Kidney glomerular epithelial cell (primary cell): ENCODE results near the gene MOK.
A peak's percentile ranks its signal among the peaks of the same experiment; 100 is the strongest.

Experiments used
- DNase-seq: peaks from one replicate; lab custom pipeline; 2025; lab: John Stamatoyannopoulos, UW

Gene MOK

DNA sequence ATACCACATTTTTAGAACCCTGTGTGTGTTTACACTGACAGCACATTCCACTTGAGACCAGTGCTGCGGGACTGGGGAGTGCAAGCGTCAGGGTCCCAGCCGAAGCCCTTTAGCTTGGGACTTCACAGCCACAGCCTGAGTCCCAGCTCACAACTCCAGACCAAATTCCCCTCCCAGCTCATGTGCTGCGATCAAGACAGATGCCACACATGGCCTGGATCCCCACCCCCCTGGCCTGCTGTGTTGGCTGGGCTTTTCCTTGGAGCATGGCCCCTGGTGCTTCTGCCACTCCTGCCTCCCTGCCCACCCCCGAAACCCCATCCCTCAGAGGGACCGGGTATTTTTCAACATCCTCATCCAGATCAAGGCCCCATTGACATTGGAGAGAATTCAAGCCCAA lies 101.6 kb downstream of the MOK start:
- DNase-seq: no peak

DNA sequence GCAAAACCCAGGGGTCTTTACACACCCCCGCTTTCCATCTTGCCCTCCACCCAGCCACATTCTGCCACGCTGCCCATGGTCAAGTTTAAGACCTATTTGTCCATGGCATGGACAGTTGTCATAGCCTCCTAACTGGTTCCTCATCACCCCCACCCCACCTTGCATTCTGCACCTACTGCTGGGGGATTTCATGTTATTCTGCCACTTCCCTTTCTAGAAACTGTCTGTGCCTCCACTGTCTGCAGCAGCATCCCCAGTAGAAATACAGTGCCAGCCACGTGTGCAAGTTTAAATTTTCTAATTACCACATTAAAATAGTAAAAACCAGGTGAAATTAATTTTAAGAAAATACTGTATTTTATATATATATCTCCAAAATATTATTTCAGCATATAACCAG lies 102.0 kb downstream of the MOK start:
- no peak for DNase-seq

DNA sequence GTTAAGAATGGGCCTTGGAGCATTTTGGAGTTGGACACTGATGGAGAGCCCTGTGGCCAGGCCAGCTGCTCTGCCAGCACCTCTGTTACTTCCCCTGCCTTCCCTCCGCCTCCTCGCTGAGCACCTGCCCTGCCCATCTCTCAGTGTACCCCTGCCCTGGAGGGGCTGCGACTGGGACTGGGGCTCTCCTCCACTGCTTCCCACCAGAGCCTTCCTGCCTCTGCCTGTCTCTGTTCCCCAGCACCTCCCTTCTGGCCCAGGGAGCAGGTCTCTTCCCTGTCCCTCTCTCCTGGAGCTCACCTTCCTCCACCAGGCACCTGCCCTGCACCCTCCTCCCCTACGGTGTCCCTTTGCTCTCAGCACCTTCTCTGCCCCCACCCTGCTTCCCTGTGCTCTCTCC lies 103.2 kb downstream of the MOK start:
- no peak for DNase-seq

DNA sequence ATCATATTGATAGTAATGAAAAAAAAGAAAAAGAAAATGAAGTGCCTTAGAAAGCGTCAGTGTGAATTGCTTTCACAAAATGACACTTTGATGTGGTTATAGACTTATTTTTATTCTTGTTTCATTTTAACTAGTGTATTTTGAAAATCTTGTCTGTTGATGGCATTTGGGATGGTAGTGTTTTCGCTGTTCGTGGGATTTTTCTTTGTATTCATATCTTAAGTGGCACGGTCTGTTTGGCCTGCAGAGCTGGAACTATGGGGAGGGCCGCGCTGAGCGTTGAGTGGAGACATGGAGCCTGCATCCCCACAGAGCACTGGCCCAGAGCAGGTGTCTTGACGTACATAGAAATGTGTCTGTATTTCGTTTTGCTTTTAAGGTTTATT lies 103.6 kb downstream of the MOK start:
- DNase-seq: no peak

DNA sequence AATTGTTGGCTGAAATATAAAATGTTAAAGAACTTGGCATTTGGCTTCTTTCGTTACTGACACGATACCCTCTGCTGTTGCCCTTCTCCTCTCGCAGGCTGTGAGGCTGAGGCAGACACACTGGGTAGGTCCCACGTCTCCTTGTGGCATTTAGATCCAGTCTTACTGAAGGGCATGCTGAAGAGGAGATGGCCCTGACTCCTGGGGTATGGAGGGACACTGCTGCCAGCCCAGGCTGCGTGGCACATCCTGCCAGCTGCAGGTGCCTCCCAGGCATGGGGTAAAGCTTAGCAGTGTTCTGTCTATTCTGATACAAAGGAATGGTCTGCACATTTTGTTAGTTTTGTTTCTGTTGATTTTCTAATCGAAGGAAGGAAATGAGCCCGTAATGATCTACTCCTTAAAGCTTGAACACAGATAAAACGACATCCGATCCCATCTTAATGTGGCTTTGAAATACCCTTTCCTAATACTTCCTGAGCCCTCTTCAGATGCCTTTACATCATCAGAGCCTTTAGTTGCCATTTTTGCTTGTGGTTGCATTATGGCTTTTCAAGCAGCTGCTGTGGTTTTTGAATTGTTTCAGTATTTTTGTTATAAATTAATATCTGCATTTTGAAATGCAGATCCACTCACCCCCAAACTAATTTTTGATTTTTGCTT lies 104.1 kb downstream of the MOK start:
- no peak for DNase-seq

DNA sequence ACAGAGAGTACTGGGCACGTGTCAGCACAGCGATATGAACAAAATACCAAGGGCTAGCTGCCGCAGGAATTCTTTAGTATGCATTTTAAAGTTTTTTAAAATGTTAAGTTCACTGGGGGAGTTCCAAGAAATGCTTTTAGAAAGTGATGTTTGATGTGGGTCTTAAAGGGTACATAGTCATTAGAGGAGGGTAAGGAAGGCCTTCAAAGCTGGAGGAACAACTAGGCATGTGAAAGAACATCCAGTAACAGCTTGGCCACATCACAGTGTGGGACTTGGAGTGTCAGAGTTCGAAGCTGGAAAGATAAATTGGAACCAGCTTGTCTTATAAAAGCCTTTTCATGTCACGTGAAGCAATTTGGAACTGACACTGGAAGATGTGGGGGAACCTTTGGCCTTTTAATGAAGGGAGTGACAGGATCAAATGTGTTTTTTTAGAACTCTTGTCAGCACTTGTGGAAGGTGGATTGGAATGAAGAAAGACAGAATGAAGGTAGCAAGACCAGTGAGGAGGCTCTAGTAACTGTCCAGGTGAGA lies 107.6 kb downstream of the MOK start:
- no peak for DNase-seq

DNA sequence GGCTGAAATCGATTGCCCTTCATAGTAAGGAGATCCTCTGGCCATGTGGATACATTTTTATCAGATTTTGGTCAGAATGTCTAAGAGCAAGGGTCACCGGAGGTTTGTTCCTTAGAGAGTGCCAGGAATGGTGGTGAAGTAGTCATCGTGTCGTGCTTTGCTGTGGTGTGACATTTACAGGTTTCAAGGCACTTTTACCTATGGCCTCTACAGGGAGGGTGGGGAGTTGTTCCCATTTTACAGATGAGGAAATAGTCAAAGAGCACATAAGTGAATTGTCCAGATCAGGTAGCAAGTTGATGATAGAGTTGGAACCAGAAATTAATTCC lies 108.1 kb downstream of the MOK start:
- no peak for DNase-seq

DNA sequence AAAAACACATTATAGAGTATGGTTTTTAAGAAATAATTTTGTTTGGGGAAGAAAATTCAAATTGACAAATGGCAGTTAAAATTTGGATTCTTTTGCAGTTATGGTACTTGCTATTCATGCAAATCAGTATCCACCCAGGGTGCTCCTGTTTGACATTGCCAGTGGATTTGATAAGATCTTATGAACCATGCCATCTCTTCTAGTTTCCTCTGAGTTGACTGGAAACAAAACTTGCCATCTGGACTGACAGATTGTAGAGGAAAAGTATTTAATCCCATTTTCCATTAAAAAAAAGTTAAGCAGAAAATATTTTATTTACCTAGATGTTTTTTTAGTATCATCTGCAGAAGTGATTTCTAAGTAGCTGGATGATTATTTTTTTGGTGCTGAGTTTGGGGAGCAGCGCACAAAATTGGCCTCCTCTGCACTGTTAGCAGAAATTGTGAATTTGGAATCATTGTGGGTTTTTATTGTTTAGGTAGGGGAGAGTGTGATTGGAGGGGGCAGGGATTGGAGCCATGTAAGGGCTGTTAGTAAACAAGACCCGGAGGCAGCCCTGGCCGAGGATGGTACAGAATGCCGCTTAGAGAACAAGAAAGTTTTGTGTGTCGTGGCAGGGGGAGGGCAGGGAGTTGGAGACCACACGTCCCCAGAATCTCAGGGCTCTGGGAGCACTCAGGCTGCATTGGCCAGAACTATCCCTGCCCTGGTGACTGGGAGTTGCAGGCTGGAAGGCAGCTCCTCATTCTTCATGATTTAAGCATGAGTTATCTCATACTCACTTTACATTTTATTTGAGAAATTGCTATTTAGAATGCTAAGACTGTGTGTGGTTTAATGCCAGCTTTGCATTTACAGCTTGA lies 108.7 kb downstream of the MOK start:
- no peak for DNase-seq

DNA sequence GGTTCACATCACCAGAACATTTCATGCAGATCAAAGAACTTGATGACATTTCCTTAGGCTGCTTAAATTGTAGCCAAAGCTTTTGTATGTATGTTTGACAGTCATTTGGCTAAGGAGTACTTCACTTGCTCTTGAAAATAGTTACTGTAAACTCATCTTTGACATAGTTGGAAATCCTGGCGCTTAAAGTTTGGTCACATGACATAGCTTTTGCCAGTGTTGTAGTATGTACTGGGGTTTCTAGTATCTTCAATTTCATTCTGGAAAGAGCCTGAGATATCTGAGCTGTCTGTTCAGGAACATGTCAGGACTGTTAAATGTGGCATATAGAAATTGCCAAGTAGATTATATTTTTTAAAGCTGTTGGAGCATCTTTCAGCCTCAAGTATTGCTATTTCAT lies 109.5 kb downstream of the MOK start:
- no peak for DNase-seq

DNA sequence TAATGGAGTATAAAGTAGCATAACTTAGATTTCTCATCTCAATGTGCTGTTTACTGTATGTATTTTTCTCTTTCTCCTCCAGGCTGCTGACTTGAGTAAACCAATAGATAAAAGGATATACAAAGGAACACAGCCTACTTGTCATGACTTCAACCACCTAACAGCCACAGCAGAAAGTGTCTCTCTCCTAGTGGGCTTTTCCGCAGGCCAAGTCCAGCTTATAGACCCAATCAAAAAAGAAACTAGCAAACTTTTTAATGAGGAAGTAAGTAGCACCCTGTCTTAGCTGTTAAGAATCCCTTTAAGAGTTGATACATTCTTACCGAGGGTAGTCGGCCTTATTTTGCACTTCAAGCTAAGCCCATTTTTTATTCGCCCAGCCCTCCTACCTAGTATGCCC lies 110.1 kb downstream of the MOK start:
- no peak for DNase-seq

DNA sequence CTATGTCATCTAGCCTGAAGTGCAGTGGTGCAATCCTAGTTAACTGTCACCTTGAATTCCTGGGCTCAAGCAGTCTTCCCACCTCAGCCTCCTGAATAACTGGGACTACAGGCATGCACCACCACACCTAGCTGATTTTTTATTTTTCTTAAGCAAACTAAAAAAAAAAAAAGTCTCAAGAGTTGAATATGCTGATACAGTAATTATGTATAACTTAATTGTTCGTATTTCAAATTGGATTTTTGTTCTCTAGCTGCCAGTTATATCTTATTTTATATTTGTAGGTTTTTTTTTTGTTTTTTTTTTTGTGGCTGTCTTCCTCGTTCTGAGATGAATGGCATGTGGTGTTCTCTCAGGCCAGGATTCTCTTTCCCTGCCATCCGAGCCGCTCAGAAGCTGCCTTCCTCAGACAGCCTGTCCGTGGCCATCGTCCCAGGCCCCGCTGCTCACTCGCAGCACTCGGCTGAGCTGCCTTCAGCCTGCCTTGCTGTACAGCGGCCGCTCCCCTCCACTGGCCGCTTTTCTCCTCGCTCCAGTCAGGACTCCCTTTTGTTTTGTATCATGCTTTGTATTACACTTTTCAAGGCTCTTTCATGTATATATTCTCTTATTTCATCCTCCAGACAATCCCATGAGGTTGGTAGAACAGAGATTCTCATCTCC lies 112.0 kb downstream of the MOK start:
- DNase-seq: no peak

DNA sequence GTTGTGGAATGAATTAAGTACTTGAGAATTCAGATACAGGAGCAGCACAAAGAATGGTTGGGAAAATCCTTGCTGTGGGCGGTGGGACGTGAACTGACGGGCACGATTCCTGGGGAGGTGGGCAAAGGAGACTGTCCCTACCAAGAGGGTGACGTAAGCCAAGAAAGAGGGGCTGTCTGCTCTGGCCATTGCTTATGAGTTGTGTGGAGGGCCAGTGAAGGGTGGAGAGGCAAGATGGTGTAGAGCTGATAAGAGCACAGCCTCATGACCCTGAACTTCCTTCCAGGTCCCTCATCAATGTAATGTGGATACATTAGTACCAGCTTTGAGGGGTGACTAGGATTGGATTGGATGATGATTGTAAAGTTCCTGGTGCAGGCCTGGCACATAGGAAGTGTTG lies 115.1 kb downstream of the MOK start:
- DNase-seq: no peak

DNA sequence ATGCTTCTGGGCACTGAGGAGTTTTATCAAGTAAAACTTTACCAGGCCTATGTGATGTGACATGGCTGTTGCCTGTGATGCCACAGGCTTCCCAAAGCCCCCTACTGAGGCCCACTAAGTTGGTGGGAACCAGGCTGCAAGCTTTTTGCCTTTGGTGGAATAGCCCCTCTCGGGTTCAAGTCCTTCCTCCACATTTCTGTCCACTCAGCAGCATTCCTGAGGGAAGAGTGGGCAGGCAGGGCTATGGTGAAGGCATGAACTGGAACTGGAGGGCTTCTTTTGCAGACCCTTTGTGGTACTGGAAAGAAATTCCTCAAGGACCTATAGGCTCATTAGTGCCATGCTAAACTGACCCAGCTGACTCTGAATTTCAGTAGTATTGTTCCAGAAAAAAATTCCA lies 116.8 kb downstream of the MOK start:
- no peak for DNase-seq

DNA sequence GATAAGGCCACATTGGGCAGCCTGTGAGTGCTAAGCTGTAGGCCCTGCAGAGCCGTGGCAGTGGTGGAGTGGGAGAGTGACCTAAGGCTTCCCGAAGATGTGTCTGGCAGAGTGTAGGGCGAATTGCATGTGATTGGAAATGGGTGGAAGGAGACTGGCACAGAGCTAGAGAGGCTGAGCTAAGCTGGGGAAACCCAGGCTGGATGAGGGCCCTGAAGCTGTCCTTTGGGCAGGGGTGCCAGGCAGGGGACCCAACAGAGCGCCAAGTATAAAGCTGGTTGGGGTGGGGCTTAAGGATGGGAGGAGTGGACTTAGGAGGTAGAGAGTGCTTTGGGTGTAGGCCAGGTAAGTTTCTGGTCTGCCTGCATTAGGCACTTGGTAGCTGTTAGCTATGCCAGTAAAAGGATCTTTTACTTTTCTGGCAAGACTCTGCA lies 117.4 kb downstream of the MOK start:
- DNase-seq: no peak

DNA sequence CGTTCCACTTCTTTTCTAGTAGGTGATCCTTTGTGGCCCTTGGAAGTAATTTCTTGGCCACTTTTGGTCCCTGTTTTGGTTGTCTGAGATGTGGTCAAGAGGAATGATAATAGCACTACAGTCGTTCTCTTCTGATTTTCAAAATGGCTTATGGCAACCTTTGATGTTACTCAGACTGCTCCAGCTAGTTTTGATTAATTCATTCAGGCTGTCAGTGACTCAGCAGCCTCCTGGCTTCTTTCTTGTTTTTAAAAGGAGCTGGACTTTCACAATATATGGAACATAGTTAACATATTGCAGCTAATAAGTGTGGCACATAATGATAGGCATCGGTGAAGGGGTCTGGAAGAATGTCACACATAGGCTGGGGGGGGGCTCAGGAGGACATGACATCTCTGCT lies 117.9 kb downstream of the MOK start:
- DNase-seq: peak; percentile 76

DNA sequence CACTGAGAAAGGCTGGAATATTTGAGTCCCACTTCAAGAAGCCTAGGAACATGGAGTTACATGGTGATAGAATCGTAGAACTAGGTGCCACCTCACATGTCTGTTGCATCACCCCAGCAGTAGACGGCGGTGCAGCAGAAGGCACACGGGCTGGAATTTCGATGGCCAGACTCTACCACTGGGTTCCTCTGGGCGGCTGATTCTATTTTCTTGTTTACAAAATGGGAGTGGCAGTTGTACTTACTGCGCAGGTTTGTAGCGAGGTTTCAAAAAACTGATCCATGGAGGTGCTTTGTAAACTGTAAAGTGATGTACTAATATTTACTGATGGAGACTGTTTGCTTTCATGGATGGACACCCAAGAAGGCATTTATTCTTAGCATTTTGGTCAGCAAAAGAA lies 119.6 kb downstream of the MOK start:
- no peak for DNase-seq

DNA sequence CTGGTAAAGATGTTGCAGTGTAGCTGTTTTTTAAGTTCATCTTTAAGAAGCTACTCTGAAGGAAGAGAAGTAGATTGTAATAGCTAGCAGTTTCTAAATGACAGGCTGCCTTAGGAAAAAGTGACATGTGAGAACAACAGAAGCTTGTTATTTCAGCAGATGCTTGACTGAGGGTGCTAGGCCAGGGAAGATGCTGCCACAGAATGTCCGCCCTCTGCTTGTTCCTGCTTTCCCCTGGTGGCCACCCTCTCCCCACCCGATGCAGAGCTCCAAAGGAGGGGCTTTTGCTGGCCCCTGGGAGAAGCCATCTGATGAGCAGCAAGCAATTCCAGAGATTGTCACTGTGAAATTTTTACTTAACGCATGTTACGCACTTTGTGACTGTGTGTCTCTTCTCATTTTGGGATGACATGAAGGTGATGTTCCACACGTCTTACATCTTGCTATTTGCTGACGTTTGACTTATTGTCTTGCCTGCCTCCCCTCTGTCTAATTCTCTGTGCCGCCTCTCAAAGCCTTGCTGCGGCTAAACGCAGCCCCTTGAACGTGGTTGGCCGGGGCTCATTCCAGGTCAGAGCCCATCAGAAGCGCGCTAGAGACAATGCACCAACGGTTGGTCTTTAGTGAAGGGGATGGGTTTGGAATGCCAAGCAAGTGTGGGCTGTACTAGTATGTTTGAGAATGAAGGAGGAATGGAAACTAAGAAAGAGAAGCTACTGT lies 120.5 kb downstream of the MOK start:
- DNase-seq: no peak

DNA sequence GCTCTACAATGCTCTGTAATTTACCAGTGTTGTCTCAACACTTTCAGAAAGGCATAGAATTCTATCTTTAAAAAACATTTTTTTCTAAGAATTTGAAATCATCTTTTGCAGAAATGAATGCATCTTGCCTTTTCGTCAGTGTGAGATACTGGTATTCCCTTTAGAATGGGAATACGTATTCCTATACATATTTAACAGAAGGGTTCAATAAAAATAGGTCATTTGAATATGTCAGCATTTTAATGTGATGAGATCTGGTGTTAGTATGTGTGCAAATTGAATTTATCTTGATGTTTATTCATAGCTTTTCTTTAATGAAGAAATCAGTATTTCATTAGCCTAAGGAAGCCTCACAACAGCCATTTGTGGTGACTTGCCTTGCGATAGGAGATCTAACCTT lies 121.1 kb downstream of the MOK start:
- no peak for DNase-seq

DNA sequence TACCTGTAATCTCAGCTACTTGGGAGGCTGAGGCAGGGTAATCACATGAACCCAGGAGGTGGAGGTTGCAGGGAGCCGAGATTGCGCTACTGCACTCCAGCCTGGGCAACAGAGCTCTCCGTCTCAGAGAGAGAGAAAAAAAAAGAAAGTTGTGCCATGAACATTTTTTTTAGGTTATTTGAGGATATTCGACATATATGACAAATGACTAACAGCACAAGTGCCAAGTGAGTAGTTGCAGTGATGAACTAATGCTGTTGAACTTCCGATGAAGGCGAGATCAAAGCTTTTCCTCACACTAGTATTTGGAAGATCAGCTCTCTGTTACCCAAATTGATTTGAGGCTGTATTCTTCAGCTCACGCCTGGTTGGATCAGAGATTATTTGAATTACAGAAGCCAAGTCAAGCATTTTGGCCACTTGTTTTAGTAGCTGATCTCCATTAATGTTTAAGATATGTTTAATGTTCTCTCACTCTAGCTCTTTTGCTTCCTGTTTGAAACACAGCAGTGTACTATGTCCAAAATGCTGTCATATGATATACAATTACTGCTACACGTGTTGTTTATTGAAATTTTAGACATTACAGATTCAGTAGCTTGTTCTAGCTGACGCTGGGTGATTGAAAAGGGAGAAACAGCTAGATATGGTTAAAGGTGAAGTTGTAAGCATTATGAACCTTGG lies 121.9 kb downstream of the MOK start:
- DNase-seq: no peak

DNA sequence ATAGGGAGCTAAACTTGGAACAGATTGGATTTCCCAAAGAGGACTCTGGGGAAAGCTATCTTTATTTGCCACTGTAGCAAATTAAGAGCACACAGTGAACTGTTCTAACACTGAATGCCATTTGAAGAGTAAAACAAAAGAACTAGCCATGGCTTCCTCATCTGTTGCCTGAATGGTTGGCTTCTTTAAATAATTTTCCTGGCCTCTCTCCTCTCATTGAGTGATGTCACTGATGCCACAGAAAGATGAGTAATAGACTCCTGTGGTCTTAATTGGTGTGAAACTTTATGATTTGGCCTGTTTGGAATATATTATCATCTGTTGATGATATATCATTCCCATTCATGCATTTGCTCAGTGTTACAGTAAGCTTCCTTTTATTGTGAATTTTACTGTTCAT lies 122.8 kb downstream of the MOK start:
- peak; percentile 39 for DNase-seq

DNA sequence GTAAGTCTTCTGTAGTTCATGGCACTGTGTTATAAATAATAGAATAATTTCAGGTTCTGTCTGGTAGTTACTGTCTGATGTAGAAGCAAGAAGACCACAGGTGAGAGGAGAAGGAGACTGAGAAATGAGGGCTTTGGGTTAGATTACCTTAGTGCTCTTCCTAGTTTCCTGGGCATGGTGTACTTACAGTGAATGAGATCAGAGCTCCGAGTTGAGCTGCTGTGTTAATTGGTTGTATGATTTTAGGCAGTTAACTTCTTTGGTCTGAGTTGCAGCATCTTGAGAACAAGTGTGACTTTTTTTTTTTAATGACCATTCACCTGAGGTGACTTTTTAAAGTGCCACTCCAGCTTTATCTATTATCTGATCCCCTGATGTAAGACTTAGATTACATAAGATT lies 123.8 kb downstream of the MOK start:
- no peak for DNase-seq
